Activated gamma-delta T cell (primary cell): Measurements from ENCODE around the gene RBAK.
"Not testable (repeated sequence)": the region's sequence is repeated elsewhere in the genome, so short reads cannot be mapped to it uniquely, and the experiment has no call there.

Source experiments
- DNase-seq: peaks from one replicate; lab custom pipeline; 2025; lab: John Stamatoyannopoulos, UW
- total RNA-seq, 2 donors: gene quantifications; one replicate each; lab custom pipeline; 2026; lab: John Stamatoyannopoulos, UW

Gene RBAK
- 61.4 to 80.9 reads per million in 2 donors for total RNA-seq

- peak; percentile 84 for DNase-seq
Measured at GRCh38 chr7:5045558-5046396, at the start of gene RBAK. TSS of gene RBAK (plus strand) at chr7:5045860. CDS start at chr7:5048077, 2,217 bp downstream.

GRCh38 chr7:4996696-4997222 lies 48.9 kb upstream of the RBAK start:
- DNase-seq, result no peak

- DNase-seq, result no peak
Measured at GRCh38 chr7:4998244-4998643, 47.4 kb upstream of the RBAK start.

- no peak for DNase-seq
Measured at GRCh38 chr7:4998910-4999309, 46.8 kb upstream of the RBAK start.

- DNase-seq, result no peak
Measured at GRCh38 chr7:4999369-4999950, 46.2 kb upstream of the RBAK start.

GRCh38 chr7:5001003-5001402 lies 44.7 kb upstream of the RBAK start:
- no peak for DNase-seq

GRCh38 chr7:5001911-5002310 lies 43.7 kb upstream of the RBAK start:
- no peak for DNase-seq

GRCh38 chr7:5005066-5005465 lies 40.6 kb upstream of the RBAK start:
- DNase-seq, result no peak

- no peak for DNase-seq
Measured at GRCh38 chr7:5012985-5013384, 32.7 kb upstream of the RBAK start.

- DNase-seq, result not testable (repeated sequence)
Measured at GRCh38 chr7:5015936-5016335, 29.7 kb upstream of the RBAK start.

- not testable (repeated sequence) for DNase-seq
Measured at GRCh38 chr7:5017626-5018025, 28.0 kb upstream of the RBAK start.

GRCh38 chr7:5020098-5020497 lies 25.6 kb upstream of the RBAK start:
- no peak for DNase-seq

- DNase-seq, result not testable (repeated sequence)
Measured at GRCh38 chr7:5020976-5021550, 24.6 kb upstream of the RBAK start.

- DNase-seq, result not testable (repeated sequence)
Measured at GRCh38 chr7:5023626-5024025, 22.0 kb upstream of the RBAK start.

GRCh38 chr7:5027796-5028410 lies 17.8 kb upstream of the RBAK start:
- DNase-seq, result not testable (repeated sequence)

GRCh38 chr7:5033186-5033585 lies 12.5 kb upstream of the RBAK start:
- DNase-seq, result not testable (repeated sequence)

- DNase-seq, result no peak
Measured at GRCh38 chr7:5035276-5035675, 10.4 kb upstream of the RBAK start.

- DNase-seq, result no peak
Measured at GRCh38 chr7:5036446-5036845, 9.2 kb upstream of the RBAK start.

GRCh38 chr7:5041047-5041446 lies 4.6 kb upstream of the RBAK start:
- no peak for DNase-seq

GRCh38 chr7:5043661-5044060 lies 2.0 kb upstream of the RBAK start:
- no peak for DNase-seq

- DNase-seq, result not testable (repeated sequence)
Measured at GRCh38 chr7:5046397-5046732, 705 bp downstream of the RBAK start.

- not testable (repeated sequence) for DNase-seq
Measured at GRCh38 chr7:5047127-5047526, 1.5 kb downstream of the RBAK start.
